Karpas-422 (cell line): ENCODE data around the gene CNGA3. TPM values are rescaled to one million over a fixed set of nuclear protein-coding genes. Genes with fewer than 3 reads are reported as not detected.

Experiments used
- DNase-seq: peaks from one replicate; pipeline ENCODE4 v3.0.0-alpha.2; 2015
- H2AFZ ChIP-seq: fragments of 200-600 bp; sonication (generic); 2 replicates; pipeline ENCODE4 v1.6.1; 2014; ENCODE audit warnings: antibody characterized with exemption, low read length, mixed read lengths
- H3K27ac ChIP-seq: fragments of 200-600 bp; sonication (generic); 2 replicates; pipeline ENCODE4 v1.5.1; 2014; ENCODE audit warnings: mild to moderate bottlenecking, low read length, moderate library complexity
- H3K27me3 ChIP-seq: fragments of 200-600 bp; sonication (generic); 2 replicates; pipeline ENCODE4 v1.6.1; 2014; ENCODE audit warnings: low read length, mixed read lengths
- H3K36me3 ChIP-seq: fragments of 200-600 bp; sonication (generic); 2 replicates; pipeline ENCODE4 v1.6.1; 2014; ENCODE audit warnings: low read length, mixed read lengths; ENCODE audit not compliant: insufficient read depth
- H3K4me1 ChIP-seq: fragments of 200-600 bp; sonication (generic); 2 replicates; pipeline ENCODE4 v1.6.1; 2014; ENCODE audit warnings: mild to moderate bottlenecking, low read length, mixed read lengths
- H3K4me2 ChIP-seq: fragments of 200-600 bp; sonication (generic); 2 replicates; pipeline ENCODE4 v1.6.1; 2014; ENCODE audit warnings: low read length, low read depth, mild to moderate bottlenecking; ENCODE audit not compliant: poor library complexity, severe bottlenecking
- H3K4me3 ChIP-seq: fragments of 200-600 bp; sonication (generic); 2 replicates; pipeline ENCODE4 v1.5.1; 2014; ENCODE audit warnings: mild to moderate bottlenecking, antibody characterized with exemption, low read length, mixed read lengths
- H3K79me2 ChIP-seq: fragments of 200-600 bp; sonication (generic); 2 replicates; pipeline ENCODE4 v1.6.1; 2014; ENCODE audit warnings: mild to moderate bottlenecking, low read length, mixed read lengths
- H3K9ac ChIP-seq: fragments of 200-600 bp; sonication (generic); 2 replicates; pipeline ENCODE4 v1.6.0; 2014; ENCODE audit warnings: low read length
- H3K9me2 ChIP-seq: fragments of 200-600 bp; sonication (generic), shearing (Covaris generic); replicated peaks from 2 replicates; pipeline ENCODE4 v1.6.0; 2014; ENCODE audit warnings: mild to moderate bottlenecking, low read length, moderate library complexity; ENCODE audit not compliant: insufficient read depth
- H3K9me3 ChIP-seq: fragments of 300-700, 200-600 bp; sonication (generic); 2 replicates; pipeline ENCODE4 v1.6.1; 2014; ENCODE audit warnings: low read length, mixed read lengths
- H4K20me1 ChIP-seq: fragments of 200-600 bp; sonication (generic); 2 replicates; pipeline ENCODE4 v1.6.1; 2014; ENCODE audit warnings: mild to moderate bottlenecking, antibody characterized with exemption, low read length, low read depth; ENCODE audit not compliant: insufficient read depth
- total RNA-seq: library from RNA; depleted of rRNA; stranded (reverse); fragments of >200 nt; shearing (Covaris generic); gene quantifications from 2 replicates; pipeline ENCODE4 v1.2.3, GENCODE V29; 2014; ENCODE audit warnings: low replicate concordance

Gene CNGA3
- total RNA-seq, 1 experiment from 2014 or later: 0.07 TPM

- H3K4me2 ChIP-seq: no peak overlapping the region
- H3K27ac ChIP-seq: no peak overlapping the region
- H3K4me1 ChIP-seq: no peaks in the 10 kb centered on the region; the same call in 1 of the 2 replicates
- no peak for DNase-seq
- no peaks in the 10 kb centered on the region for H3K27me3 ChIP-seq
- no peak overlapping the region for H3K9ac ChIP-seq
- no peak overlapping the region for H3K4me3 ChIP-seq
- no peaks in the 10 kb centered on the region for H3K9me2 ChIP-seq
- no peaks in the 10 kb centered on the region for H3K36me3 ChIP-seq
- H3K79me2 ChIP-seq: no peaks in the 10 kb centered on the region
- no peaks in the 10 kb centered on the region for H4K20me1 ChIP-seq
- no peak overlapping the region for H2AFZ ChIP-seq
- H3K9me3 ChIP-seq: no peaks in the 10 kb centered on the region
Observed at GRCh38 chr2:98308068-98308467, 38.2 kb upstream of the CNGA3 start.

GRCh38 chr2:98308532-98308931 is 37.7 kb upstream of the CNGA3 start:
- Histone ChIP-seq H2AFZ (no peak overlapping the region), H4K20me1 (no peaks in the 10 kb centered on the region), H3K9me2 (no peaks in the 10 kb centered on the region), H3K27ac (no peak overlapping the region), H3K27me3 (no peaks in the 10 kb centered on the region), H3K4me2 (no peak overlapping the region), H3K36me3 (no peaks in the 10 kb centered on the region), H3K9ac (no peak overlapping the region), H3K4me3 (no peak overlapping the region), H3K9me3 (no peaks in the 10 kb centered on the region), H3K4me1 (no peaks in the 10 kb centered on the region; the same call in 1 of the 2 replicates), H3K79me2 (no peaks in the 10 kb centered on the region)
- no peak for DNase-seq

GRCh38 chr2:98309580-98309979 is 36.7 kb upstream of the CNGA3 start:
- no peak overlapping the region for H3K4me3 ChIP-seq
- H3K9ac ChIP-seq: no peak overlapping the region
- no peaks in the 10 kb centered on the region for H4K20me1 ChIP-seq

GRCh38 chr2:98310010-98310409 is 36.2 kb upstream of the CNGA3 start:
- Histone ChIP-seq H2AFZ (no peak overlapping the region), H3K9me3 (no peaks in the 10 kb centered on the region), H3K36me3 (no peaks in the 10 kb centered on the region), H4K20me1 (no peaks in the 10 kb centered on the region), H3K4me2 (no peak overlapping the region), H3K27ac (no peak overlapping the region), H3K9ac (no peak overlapping the region), H3K79me2 (no peaks in the 10 kb centered on the region), H3K4me3 (no peak overlapping the region), H3K4me1 (no peaks in the 10 kb centered on the region; the same call in 1 of the 2 replicates), H3K9me2 (no peaks in the 10 kb centered on the region), H3K27me3 (no peaks in the 10 kb centered on the region)
- DNase-seq: no peak

More at GRCh38 chr2:98309580-98309979, 36.7 kb upstream of the CNGA3 start:
- H3K27me3 ChIP-seq: no peaks in the 10 kb centered on the region
- H3K4me1 ChIP-seq: no peaks in the 10 kb centered on the region; the same call in 1 of the 2 replicates
- H3K79me2 ChIP-seq: no peaks in the 10 kb centered on the region
- no peak overlapping the region for H2AFZ ChIP-seq
- DNase-seq: no peak
- no peaks in the 10 kb centered on the region for H3K9me3 ChIP-seq
- no peak overlapping the region for H3K27ac ChIP-seq
- H3K36me3 ChIP-seq: no peaks in the 10 kb centered on the region
- no peaks in the 10 kb centered on the region for H3K9me2 ChIP-seq
- no peak overlapping the region for H3K4me2 ChIP-seq

- Histone ChIP-seq H3K4me1 (no peaks in the 10 kb centered on the region), H3K4me2 (no peak overlapping the region), H3K27me3 (no peaks in the 10 kb centered on the region), H3K36me3 (no peaks in the 10 kb centered on the region), H4K20me1 (no peaks in the 10 kb centered on the region), H3K9ac (no peak overlapping the region), H3K27ac (no peak overlapping the region), H3K79me2 (no peaks in the 10 kb centered on the region), H3K9me2 (no peaks in the 10 kb centered on the region), H2AFZ (no peak overlapping the region), H3K4me3 (no peak overlapping the region), H3K9me3 (no peaks in the 10 kb centered on the region)
- DNase-seq: no peak
Observed at GRCh38 chr2:98311090-98311489, 35.2 kb upstream of the CNGA3 start.

GRCh38 chr2:98311771-98312545 is 34.3 kb upstream of the CNGA3 start:
- Histone ChIP-seq H3K4me2 (no peak overlapping the region), H3K9me3 (no peaks in the 10 kb centered on the region), H3K9ac (no peak overlapping the region), H3K79me2 (no peaks in the 10 kb centered on the region), H3K27me3 (no peaks in the 10 kb centered on the region), H4K20me1 (no peaks in the 10 kb centered on the region), H3K4me3 (no peak overlapping the region), H3K4me1 (no peaks in the 10 kb centered on the region), H2AFZ (no peak overlapping the region), H3K9me2 (no peaks in the 10 kb centered on the region), H3K27ac (no peak overlapping the region), H3K36me3 (no peaks in the 10 kb centered on the region)
- peak; percentile 48 for DNase-seq

GRCh38 chr2:98313492-98314250 is 32.6 kb upstream of the CNGA3 start:
- no peak for DNase-seq
- H3K9me2 ChIP-seq: no peaks in the 10 kb centered on the region
- H3K79me2 ChIP-seq: no peaks in the 10 kb centered on the region
- H3K27ac ChIP-seq: no peak overlapping the region
- H3K4me2 ChIP-seq: no peak overlapping the region
- H3K27me3 ChIP-seq: no peaks in the 10 kb centered on the region
- H3K4me1 ChIP-seq: no peaks in the 10 kb centered on the region
- no peaks in the 10 kb centered on the region for H3K9me3 ChIP-seq
- H3K9ac ChIP-seq: no peak overlapping the region
- H3K36me3 ChIP-seq: no peaks in the 10 kb centered on the region
- no peaks in the 10 kb centered on the region for H4K20me1 ChIP-seq
- H2AFZ ChIP-seq: no peak overlapping the region
- H3K4me3 ChIP-seq: no peak overlapping the region

GRCh38 chr2:98314251-98314650 is 32.0 kb upstream of the CNGA3 start:
- Histone ChIP-seq H3K79me2 (no peaks in the 10 kb centered on the region), H3K9me2 (no peaks in the 10 kb centered on the region), H2AFZ (no peak overlapping the region), H4K20me1 (no peaks in the 10 kb centered on the region), H3K4me3 (no peak overlapping the region), H3K4me1 (no peaks in the 10 kb centered on the region), H3K9me3 (no peaks in the 10 kb centered on the region), H3K9ac (no peak overlapping the region), H3K4me2 (no peak overlapping the region), H3K36me3 (no peaks in the 10 kb centered on the region), H3K27ac (no peak overlapping the region), H3K27me3 (no peaks in the 10 kb centered on the region)
- DNase-seq: no peak
